NOMO-1 treated with dmso at 0.1 percent for 144 hours (cell line): ENCODE results near the gene PFKFB4.
"Not testable (repeated sequence)": the region's sequence is repeated elsewhere in the genome, so short reads cannot be mapped to it uniquely, and the experiment has no call there.

ENCODE experiments used
- DNase-seq: peaks from one replicate; lab custom pipeline; 2025; ENCODE audit not compliant: unreplicated experiment; lab: John Stamatoyannopoulos, UW

The PFKFB4 gene

DNA sequence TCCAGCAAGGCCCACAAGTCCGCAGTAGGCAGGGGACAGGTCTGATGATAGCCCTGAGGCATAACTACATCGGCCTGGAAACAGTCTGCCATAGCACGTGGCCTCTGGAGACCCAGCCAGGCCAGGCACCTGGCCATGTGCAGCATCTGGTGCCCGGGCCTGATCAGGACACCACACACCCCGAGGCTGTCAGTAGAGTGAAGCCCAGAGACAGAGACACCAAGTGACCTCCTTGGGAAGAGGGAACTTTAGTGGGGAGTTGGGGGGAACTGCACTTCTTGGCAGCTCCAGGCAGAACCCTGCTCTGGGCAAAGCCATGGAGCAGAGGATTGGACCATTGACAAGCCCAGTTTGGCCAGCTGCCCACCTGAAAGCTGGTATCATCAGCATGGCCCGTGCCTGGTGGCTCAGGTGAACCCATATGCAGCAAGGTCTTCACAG is 53.9 kb downstream of the PFKFB4 start:
- DNase-seq = no peak

DNA sequence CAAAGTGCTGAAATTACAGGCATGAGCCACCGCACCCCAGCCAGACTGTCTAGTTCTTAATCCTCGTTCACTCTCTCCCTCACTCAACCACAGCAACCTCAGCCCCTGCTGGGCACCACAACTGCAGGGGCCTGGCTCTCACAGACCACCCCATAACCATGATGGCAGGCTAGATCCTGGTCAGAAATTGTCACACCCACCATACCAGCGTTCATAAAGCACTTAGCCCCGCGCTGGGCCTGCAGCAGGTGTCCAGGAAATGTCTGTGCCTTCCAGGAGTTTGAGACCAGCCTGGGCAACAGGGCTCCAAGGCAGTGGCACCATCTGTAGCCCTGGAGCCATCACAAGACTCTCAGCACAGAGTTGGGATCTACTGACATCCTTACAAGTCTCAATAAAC is 54.5 kb downstream of the PFKFB4 start:
- DNase-seq = no peak

DNA sequence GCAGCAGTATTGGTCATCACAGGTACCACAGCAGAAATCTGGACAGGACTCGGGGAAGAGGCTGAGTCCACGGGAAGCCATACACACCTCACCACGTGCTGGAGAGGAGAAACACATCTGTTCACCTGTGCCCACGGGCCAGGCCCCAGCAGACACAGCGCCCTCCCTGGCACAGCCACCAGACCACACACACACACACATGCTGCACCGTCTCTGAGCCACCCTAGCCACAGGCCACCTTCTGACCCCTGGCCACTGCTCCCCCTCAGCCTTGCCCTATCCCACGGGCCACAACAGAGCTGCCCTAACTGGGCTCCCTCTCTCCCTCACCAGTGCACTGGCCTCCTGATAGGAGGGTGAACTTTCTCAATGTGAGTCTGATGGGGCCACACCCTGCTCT is 55.4 kb downstream of the PFKFB4 start:
- DNase-seq = no peak

DNA sequence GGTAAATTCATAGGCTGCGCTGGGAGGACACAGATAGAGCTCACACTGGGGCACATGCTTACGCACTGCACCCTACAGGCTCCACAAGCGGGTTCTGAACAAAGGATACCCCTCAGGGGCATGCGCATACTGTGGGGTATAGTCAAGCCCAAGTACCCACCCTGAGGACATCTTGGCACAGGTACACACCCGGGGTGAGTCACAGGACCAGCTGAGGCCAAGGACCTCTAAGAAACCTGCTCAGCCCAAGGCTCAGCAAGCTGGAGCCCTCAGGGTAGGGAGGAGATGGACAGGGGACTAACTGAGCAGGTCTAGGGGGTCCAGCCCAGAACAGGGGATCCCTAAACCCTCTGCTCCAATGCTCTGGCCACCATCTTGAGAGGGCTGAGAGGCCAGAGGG is 55.9 kb downstream of the PFKFB4 start:
- no peak for DNase-seq

DNA sequence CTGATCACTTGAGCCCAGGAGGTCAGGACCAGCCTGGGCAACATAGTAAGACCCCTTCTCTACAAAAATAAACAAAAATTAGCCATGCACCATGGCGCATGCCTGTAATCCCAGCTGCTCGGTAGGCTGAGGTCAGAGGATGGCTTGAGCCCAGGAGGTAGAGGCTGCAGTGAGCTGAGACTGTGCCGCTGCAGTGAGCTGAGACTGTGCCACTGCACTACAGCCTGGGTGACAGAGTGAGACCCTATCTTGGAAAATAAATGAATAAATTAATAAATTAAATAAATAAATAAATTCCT is 63.5 kb downstream of the PFKFB4 start:
- no peak for DNase-seq

DNA sequence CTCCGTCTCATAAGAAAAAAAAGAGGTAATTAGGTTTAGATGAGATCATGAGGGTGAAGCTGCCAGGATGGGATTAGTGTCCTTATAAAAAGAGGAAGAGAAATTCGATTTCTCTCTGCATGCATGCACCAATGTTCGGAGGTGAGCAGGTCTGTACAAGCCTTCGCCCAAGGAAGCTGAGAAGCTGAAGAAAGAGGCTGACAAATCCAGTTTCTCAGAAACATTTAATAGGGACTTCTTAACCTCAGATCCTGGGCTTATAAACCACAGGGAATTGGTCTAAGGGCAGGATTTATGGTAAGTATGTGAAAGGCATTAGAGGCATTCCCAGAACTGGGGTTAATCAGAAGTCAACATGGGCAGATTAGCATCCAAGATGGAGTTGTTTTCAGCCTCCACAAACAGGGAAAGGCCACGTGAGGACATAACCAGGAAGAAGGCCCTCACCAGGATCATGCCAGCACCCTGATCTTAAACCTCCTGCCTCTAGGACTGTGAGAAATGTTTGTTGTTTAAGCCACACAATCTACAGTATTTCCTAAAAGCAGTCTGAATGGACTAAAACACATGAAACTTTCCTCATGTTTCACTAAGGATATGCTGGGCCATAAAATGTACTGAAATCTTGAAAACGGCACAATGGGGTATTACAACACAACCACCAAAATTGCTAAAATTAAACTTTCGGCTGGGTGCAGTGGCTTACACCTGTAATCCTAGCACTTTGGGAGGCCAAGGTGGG is 64.0 kb downstream of the PFKFB4 start:
- peak; percentile 66 for DNase-seq

DNA sequence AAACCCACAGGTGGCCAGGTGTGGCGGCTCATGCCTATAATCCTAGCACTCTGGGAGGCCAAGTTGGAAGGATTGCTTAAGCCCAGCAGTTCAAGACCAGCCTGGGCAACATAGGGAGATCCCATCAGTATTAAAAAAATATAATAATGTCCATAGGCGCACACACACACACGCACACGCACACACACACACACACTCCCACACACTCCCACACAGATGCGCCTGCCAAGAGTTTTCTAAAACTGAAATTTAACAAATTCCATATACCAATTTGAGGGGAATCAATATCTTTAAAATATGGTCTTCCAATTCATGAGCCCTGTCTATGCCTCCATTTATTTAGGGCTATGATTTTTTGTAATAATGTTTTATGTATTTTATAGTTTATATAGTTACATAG is 69.7 kb downstream of the PFKFB4 start:
- no peak for DNase-seq

DNA sequence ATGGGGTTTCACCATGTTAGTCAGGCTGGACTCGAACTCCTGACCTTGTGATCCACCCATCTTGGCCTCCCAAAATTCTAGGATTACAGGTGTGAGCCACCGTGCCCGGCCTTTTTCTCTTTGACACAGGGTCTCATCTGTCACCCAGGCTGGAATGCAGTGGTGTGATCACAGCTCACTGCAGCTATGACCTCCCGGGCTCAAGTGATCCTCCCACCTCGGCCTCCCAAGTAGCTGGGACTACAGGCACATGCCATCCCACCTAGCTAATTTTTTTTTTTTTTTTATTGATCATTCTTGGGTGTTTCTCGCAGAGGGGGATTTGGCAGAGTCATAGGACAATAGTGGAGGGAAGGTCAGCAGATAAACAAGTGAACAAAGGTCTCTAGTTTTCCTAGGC is 73.8 kb downstream of the PFKFB4 start:
- DNase-seq = not testable (repeated sequence)

DNA sequence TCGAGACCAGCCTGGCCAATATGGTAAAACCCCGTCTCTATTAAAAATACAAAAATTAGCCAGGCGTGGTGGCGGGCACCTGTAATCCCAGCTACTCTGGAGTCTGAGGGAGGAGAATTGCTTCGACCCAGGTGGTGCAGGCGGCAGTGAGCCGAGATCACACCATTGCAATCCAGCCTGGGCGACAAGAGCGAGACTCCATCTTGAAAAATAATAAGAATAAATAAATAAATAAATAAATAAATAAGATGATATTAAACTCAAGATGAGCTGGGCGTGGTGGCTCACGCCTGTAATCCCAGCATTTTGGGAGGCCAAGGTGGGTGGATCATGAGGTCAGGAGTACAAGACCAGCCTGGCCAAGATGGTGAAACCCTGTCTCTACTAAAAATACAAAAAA is 75.7 kb downstream of the PFKFB4 start:
- DNase-seq = not testable (repeated sequence)

DNA sequence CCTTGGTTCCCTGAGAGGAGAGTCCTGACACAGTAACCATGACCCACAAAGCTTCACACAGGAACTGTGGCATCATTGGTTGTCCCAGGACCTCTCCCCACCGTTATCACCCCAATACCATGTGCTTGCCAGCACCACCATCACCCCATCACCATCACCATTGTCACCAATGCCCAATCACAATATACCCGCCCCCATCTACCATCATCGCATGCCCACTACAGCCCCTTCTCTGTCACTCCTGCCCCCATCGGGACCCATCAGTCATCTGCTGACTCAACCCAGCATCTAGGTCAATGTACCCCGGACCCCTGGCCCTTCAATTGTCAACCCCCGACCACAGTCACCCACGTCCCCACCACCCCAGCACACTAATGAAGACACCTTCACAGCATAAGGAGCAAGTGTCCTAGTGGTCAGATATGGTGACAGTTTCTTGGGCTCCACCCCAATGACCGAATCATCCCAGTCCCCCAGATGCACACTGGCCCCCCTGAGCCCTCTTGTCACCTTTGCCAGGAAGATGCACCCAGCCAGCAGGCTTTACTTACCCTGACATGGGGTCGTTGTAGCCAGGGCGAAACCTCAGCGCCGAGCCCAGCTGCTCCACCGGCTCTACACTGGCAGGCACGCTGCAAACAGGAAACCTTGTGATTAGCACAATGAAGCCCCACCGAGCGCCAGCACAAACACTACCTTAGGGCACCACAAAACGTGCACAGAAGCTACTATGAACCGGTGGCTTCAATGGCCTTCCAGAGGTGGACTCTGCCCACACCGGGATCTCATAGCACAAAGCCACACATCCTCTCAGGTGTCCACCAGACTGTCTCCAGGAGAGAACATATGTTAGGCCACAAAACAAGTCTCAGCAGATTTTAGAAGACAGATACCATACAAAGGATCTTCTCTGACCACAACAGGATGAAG is 77.7 kb downstream of the PFKFB4 start:
- no peak for DNase-seq

DNA sequence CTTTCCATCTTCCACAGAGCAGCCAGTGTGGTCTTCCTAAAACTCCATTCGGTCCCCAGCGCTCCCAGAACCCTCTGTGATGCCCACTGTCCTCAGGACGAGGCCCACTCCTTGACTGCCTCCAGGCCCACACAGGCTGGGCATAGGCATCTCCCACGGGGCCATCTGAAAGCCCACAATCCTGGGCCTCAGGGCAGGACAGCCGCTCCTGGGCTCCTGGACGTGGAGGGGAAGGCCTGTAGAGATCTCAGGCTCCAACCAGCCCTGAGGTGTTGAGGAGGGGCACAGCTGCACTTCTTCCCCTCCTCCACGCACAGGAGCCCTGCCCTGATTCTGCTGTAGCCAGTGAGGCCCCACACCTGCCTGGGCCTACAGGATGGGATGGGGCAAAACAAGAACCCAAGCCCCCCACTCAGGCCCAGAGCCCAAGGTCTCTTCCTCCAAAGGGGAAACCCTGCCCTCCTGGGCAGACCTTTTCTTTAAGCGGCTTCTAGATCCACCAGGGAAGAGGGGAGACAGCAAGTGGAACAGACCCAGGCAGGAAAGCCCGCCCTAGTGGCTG is 78.6 kb downstream of the PFKFB4 start:
- no peak for DNase-seq

DNA sequence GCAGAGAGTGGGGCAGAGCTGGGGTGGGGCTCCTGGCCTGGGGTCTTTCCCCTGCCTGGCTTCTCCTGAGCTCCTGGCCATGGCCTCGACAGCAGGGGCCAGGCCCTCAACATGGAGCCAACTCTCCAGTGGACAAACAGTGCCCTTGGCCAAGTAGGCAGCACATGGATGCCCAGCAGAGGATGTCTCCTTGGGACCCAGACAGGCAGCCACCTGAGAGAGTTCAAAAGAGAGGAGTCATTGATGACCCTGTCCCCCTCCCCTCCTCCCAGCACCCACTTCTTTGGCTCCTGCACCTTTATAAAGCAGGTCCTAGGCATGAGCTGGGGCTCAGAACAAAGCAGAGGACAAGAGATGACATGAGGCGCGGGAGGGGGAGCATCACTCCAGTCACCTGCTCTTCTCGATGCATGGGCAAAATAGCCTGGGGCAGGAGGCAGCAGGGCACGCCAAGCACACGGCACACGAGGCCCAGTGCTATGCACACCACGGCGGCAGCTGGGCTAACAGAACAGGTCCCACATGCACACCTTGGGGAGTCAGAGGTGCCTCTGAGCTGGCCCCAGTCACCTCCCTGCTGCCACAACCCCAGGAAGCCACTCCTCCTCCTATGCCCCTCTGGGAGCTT is 80.1 kb downstream of the PFKFB4 start:
- no peak for DNase-seq

DNA sequence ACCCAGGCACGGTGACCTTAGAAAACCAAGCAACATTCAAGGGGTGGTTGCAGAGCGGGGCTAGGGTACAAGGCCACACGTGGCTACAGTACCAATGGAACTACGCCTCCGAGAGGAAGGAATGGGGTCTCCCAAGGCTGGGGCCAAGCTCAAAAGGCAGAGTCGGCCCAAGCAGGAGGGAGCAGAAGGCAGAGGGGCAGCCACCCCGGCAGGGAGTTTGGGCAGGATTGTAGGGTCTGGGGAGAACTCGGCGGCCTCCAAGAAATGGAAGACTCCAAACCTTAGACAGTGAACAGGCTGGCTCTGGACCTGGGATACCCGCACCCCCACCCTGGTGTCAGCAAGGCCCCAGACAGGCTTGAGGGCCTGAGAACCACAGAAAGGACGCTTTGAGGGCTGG is 81.4 kb downstream of the PFKFB4 start:
- no peak for DNase-seq

DNA sequence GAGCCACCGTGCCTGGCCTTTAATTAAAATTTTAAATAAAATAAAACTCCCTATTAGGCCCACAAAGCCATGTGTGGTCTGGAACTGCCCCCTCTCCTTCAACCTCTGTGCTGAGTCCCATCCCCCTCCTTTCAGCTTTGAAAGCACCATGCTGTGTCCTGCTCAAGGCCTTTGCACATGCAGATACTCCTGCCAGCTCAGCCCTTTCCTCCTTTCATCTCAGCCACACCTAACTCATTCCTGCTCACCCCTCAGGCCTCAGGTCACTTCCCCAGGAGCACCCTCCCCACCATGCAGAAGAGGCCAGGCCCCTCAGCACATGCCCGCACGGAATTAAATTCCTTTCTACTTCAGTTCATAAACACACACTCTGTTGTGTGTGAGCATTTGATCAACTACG is 82.0 kb downstream of the PFKFB4 start:
- no peak for DNase-seq

DNA sequence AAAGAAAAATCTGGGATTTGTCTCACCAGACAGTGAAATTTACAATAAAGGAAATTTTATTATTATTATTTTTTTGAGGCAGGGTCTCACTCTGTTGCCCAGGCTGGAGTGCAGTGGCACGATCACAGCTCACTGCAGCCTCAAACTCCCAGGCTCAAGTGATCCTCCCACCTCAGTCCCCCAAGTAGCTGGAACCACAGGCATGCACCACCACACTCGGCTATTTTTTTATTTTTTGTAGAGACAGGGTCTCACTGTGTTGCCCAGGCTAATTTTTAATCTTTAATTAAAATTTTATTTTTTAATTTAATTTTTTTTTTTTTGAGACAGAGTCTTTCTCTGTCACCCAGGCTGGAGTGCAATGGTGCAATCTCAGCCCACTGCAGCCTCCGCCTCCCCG is 82.6 kb downstream of the PFKFB4 start:
- DNase-seq = not testable (repeated sequence)

DNA sequence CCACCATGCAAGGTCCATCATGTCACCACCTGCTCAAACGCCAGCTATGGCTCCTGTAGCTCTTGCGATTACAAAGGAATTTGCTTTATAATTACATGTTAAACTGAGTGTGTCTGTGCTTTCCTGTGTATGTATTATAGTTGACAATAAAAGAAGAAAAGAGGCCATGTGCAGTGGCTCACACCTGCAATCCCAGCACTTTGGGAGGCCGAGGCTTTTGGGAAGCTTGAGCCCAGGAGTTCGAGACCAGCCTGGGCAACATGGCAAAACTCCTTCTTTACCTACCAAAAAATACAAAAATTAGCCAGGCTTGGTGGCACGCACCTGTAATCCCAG is 83.0 kb downstream of the PFKFB4 start:
- DNase-seq = no peak

DNA sequence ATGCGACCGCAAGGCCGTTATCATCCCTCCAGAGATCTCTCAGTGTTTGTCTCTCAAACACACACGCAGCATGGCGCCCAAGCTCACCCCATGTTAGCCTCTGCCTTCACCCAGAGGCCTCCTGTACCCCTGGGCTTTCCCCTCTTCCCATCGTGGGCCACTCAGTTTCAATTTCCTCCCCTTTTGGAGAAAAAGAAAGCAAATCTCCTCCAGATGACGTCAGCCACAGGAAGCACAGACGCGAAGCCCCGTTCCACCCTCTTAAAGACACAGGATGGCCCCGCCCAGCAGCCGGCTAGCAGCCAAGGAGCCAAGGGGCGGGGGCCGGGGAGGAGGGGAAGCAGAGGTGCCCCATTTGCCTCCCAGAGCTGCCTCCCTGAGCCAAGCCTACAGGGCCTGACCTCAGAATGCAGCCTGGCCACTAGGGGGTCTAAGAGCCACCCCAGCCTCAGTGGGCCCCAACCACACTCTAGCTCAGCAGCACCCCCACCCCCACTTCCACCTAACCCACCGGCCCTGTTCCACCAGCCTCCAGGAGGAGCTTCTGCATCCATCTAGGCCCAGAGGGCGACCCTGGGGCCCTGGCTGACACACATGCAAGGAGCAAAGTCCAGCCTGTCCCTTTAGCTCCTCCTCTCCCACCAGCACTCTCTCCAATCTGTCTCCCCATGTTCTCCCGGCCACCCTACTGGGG is 83.5 kb downstream of the PFKFB4 start:
- peak; percentile 95 for DNase-seq

DNA sequence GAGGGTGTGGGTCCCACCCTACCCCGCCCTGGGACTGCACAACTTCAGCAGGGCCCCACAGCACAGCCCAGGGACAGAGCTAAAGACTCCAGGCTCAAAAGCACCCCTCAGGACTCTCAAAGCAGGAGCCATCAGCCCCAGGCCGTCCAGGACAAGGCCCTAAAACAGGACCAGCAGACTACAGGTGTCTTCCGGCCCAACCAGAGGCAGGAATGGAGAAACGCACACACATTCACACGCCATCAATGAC is 84.0 kb downstream of the PFKFB4 start:
- DNase-seq = no peak

DNA sequence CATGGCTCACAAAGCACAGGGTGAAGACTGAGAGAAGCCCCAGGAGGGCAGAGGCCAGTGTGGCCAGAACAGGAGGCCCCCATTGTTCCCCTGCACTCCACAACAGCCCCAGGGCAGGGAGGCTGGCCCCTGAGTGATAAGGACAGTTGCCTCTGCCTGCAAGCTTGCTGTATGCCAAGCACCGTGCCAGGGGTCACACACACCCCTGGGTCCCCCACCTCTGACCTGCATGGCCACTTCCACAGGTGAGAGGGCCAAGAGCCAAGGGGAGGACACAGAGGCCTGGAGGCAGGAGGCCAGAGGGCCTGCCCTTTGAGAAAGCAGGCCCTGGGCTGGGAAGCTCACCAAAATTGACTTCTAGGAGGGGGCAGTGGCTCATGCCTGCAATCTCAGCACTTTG is 86.3 kb downstream of the PFKFB4 start:
- DNase-seq = no peak

DNA sequence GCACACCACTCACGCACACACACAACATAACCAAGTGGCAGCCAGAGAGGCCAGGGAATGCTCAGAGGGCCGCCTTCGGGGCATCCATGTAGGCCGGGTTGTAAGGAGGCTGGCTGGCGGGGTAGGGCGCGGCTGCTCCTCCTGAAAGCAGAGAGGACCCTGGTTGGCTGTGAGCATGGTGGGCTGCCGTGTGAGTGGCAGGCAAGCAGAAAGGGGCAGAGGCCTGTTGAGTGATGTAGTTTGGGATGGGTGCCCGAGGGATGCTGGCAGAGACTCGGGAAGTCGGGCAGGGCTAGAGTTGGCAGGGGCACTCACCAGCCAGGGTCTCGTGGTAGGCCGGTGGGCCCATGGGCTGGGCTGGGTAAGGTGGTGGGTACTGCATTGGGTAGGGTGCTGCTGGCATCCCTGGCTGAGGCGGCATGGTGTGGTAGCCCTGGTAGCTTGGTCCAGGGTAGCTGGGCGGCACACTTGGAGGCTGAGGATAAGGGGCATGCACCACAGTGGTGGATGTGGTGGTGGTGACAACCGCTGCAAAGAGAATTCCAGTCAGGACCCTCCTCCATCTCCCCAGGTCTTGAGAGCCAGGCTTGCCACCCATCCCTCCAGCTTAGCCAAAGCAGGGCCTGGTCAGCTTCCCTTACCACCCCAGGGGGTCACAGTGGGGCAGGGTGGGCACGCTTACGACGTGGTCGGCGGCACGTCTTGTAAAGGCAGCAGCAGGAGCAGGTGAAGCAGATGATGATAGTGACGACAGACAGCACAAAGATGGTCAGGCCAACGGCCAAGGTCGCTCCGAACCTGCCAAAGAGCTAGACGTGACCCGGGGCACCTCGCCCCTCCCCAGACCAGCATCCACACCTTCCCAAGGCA is 87.3 kb downstream of the PFKFB4 start:
- no peak for DNase-seq

DNA sequence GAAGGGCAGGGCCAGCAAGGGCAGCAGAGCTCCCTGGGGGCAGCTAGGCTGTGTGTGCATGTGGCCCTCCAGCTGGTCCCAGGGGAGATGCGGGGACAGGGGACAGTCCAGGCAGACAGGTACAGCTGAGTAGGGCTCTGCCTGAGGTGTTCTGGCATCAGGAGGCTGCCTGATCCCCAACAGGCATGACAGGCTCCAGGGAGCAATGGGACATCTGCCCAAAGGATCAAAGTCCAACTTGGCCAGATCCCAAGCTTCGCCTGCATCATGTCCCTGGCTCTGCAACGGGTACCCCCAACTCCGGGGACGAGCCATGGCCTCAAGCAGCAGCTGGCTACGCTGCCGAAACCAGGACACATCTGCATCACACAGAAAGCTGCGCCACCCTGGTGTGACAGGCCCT is 88.3 kb downstream of the PFKFB4 start:
- no peak for DNase-seq
